T-helper 1 cell (primary cell): ENCODE data around the gene NOX3.

Source experiments
- DNase-seq, 5 donors: peaks; one replicate each; pipeline ENCODE4 v3.0.0-alpha.2; 2012 to 2020

NOX3 gene

DNA sequence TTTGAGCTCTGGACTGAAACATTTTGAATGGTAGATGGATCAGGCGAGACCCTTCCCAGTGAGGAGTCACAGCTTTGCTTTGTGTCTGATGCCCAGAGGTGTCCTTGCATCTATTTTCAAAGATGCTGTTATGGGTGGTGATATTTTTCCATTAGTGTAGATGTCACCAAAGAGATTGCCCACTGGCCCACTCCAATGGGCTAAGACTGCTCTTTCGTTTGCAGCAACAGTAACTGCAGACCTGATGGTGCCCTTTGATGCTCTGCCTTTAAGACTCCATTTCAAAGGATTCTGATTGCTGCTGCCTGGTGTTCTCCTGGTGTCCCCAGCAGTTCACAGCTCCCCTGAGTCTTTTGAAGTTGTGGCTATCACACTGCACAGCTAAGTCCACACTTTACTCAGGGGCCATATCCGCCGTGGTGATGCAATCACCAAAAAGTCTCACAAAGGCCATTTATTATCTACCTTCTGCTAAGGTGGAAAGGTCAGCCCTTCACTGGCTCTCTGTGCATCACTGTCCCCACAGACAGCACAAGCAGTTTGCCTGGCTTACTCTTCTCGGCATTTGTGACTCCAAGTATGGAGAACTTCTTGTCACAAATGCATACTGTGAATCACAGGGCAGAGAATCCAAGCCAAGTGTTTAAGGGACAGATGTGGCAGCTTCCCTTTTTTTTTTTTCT, 56.4 kb downstream of the NOX3 start:
- DNase-seq = no peak

DNA sequence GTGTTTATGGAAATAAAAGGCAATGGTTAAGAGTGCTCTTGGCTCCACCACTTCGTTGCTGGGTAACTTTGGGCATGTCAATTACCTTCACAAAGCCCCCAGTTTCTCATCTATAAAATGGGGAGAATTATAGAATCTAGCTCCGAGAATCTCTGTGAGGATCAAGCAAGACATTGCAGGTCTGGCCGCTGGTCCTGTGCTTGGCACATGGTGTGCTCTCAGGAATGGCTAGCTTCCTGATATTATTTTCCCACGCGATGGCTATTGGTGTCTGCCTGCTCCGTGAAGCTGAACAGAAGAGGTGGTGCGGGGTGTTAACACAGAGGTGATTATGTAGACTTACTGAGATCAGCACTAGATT, 57.0 kb downstream of the NOX3 start:
- DNase-seq = no peak

DNA sequence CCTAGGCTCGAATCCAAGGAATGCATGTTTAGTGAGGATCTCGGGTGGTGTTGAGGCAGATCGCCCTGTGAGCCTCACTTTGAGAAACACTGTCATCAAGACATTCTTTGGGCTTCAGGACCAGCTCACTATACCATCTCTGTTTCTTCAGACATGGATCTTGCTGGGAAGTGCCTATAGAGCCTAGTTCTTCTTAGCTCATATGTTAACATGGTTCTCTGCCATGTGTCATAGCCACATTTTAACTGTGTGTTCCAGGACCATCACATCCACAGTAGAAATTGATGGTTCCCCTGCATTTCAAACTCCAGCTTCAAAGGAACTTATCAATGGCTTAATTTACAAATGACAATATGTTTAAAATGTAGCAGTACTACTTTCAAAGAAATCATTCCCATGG, 57.4 kb downstream of the NOX3 start:
- DNase-seq = no peak

GRCh38 chr6:155397172-155397705, 58.4 kb downstream of the NOX3 start:
- no peak for DNase-seq

GRCh38 chr6:155396605-155397004, 59.0 kb downstream of the NOX3 start:
- DNase-seq = no peak

DNA sequence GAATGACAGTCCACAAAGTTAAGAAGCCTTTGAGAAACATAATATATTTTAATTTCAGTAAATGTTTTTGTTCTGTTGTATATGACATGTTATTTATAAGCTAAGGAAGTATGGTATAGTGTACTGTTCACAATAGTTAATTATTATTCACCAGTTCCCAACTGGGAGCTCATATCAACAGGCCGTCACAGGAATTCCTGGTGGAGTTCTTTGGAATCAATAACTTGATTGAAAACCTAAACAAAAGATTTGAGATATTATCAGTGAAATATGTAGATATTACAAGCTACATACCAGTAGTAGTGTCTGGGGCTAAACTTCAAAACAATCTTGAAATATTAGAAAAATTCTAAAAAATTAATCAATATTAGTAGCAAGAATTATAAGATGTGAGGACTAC, 60.3 kb downstream of the NOX3 start:
- DNase-seq = no peak

GRCh38 chr6:155389130-155389529, 66.5 kb downstream of the NOX3 start:
- no peak for DNase-seq

DNA sequence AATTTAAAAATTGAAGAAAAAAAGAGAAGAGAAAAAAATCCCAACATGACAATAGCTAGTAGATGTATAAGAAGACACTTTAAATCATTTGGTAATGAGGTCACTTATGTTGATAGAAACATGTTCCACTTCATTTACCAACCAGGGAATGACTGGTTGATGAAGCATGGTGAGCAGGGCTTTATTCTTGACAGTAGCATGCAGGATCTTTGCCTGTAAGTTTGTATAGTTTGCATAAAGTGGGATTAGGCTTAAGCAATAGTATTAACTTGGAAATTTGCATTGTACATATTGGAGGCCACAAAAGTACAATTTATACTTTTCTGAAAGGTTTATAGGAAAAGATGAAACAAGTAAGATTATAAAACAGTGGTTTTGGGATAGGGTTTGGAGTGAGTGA, 67.0 kb downstream of the NOX3 start:
- no peak for DNase-seq

DNA sequence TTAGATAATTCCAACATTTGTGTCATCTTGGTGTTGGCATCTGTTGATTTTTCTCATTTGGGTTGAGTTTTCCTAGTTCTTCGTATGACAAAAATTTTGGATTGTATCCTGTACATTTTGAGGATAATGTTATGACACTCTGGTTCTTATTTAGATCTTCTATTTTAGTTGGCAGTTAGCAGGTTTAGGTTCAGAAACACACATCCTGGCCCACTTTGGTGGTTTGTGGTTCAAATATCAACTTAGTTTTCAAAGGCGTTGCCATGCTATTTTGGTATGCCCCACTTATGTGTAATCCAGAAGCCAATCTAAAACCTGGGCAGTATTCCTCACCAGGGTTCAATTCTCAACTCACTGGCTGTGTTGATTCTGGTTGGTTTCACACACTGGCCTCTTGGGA, 68.2 kb downstream of the NOX3 start:
- no peak for DNase-seq

DNA sequence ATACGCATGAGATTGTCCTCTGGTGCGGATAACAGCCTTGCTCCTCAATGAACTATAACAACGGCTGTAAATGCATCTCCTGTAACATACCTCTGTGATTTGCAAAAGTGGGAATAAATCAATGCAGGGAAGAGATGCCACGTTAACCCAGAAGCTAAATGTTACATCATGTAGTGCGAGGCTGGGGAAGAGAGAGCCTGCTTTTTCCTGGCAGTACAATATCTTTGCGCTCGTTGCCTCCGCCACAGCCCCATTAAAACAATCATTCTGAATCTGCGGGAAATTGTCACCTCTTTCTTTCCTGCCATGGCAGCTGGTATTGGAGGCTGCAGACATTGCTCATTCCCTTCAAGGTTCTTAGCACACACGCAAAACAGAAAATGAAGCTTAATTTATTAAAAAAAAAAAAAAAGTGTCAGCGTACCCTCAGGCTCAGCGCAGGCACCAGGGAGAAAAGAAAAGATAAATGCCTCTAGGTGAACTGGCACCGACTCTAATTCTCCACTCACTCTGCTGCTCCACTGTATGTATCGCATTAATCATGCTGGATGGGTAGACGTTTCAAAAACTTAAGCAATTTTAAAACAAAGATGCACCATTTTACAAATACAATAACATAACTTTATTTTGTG, 71.2 kb downstream of the NOX3 start:
- DNase-seq = no peak

DNA sequence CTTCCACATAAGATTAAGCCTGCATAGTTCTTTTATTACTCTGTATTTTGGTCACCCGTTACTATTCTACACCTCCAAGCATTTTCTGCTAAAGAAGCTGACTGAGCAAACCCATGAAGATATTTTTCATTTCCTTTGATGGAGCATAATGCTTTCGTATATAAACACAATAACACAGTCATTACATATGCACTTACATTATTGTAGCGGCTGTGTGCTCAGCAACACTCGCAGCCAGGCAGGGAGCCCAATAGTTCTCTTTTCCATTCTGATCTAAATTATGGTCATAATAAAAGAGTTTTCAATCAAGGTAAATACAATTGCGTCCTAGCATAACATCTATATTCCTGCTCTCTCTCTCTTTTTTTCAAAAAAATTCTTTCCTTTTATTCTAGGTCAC, 71.7 kb downstream of the NOX3 start:
- DNase-seq = no peak

GRCh38 chr6:155382338-155382685, 73.3 kb downstream of the NOX3 start:
- no peak for DNase-seq

DNA sequence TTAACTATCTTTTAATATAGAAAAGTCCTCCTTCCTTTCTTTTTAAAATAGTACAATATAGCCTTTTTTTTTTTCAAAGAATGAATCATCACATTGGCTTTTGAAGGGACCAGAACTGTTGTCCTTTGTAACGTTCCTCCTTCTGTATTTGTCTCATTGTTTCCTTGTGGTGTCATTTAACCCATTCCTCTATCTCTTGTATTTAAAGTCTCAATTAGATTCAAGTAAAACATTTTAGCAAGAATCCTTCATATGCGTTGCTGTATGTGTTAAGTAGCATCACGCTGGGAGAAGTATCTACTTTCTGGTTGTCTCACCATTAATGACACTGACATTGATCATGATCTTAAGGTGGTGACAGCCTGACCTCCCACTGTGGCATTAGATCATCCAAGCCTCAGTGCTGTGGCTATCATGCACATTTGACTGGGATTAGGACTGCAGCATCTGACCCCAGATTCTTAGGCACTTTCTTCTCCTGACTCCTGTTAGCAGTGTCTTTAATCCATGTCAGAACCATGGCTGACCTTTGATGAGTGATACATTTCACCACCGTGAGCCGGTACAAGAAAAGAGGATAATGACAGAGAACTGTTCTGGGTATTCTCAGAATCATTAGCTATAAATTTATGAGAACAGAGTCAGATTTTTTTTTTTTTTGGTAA, 73.8 kb downstream of the NOX3 start:
- DNase-seq = no peak

DNA sequence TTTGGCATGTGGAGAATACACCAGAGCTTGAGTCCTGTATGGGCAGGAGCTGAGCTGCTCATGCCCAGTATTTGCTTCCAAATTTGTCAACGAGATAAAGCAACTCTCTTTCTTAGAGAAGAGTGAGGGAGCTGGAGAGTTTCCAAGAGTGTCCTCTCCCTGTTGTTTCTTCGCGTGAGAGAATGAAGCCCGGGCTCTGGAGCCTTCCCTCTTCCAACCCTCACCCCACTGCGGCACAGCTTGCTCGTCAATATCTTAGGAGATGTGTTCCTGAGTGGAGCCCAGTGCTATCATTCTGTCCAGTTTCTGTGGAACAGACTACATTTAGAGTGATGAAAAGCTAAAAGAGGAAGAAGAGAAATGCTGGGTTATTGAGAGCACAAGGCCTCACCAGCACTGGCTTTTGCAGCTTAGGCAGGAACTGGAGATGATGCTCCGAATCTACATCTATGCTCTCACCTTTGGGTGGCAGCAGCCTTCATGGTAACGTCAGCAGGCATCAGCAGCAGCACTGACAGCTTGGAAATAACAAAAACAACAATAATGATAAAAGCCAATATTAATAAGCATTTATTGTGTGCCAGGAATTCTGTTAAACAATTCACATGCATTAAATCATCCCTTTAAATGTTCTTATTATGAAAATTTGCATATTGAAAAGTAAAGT, 74.8 kb downstream of the NOX3 start:
- DNase-seq = no peak

- no peak for DNase-seq
These were observed 76.9 kb downstream of the NOX3 start for GRCh38 chr6:155378724-155379123.

DNA sequence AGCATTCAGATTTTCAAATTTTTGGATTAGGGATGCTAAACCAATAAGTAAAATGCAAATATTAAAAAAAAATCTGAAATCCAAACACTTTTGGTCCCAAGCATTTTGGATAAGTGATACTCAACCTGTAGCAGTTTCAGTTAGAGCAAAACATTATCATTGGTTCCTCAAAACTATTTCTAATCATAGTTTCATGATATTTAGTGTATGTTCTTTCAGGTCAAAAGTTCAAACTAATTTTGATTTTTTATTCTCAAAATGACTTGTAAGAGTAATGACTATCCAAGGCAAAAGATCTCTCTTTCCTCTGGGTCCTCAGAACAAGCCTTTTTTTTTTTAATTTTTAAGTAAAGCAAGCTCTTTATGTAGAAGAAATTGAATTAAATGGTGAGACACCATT, 77.4 kb downstream of the NOX3 start:
- DNase-seq = no peak

- DNase-seq = no peak
These were observed 78.6 kb downstream of the NOX3 start for GRCh38 chr6:155377061-155377460.

DNA sequence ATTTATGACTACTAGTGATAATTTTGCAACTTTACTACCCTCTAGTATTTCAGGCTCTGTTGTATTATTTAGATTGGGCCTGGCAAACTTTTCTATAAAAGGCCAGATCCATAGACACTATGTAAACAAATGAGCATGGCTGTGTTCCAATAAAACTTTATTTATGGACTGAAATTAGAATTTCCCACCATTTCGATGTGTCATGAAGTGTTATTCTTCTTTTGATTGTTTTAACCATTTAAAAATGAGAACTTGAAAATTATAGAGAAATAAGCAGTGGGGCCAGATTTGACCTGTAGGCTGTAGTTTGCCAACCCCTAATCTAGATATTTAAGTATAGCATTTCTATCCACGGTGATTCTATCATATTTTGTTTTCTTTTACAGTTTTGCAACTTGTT, 79.8 kb downstream of the NOX3 start:
- no peak for DNase-seq

GRCh38 chr6:155374681-155375080, 81.0 kb downstream of the NOX3 start:
- DNase-seq = no peak

- no peak for DNase-seq
These were observed 82.4 kb downstream of the NOX3 start for GRCh38 chr6:155373276-155373675.

- DNase-seq = no peak
These were observed 83.4 kb downstream of the NOX3 start for GRCh38 chr6:155372256-155372655.

GRCh38 chr6:155371230-155371629, 84.4 kb downstream of the NOX3 start:
- DNase-seq = no peak

DNA sequence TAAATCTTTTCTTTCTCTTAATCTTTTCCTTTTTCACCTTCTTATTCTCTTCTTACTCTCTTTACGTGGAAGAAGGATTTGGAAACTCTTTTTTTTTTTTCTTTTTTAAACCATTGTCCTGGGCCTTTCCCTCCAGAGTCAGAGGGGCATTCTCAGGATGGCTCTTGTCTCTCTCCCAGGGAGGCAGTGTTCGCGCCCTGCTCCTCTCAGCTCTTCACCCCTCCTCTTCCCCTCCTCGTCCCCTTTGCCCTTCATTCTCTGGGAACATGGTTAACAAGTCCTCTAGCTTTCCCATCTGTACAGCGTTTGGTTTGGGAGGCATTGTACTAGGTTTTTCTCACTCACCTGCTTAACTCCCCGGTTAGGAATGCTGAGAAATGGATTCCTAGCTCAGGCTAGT, 89.3 kb downstream of the NOX3 start:
- DNase-seq = no peak
